Ovary (tissue), 3 donors: Measurements from ENCODE around the gene SSRP1.

Experiments used
- CTCF ChIP-seq, 3 donors: fragments of 450-650 bp in 2 of 3; fragments of 200-600 bp in 1 of 3; IDR thresholded peaks; one replicate each; pipeline versions ENCODE4 v1.5.1 to v1.8.0; 2016 to 2022; ENCODE audit warnings: antibody characterized with exemption in 3 of 3, mild to moderate bottlenecking in 1 of 3
- EP300 ChIP-seq: sonication (generic); formaldehyde crosslinking; IDR thresholded peaks from one replicate; pipeline ENCODE4 v1.6.1; 2017; ENCODE audit warnings: antibody characterized with exemption
- POLR2A ChIP-seq: fragments of 450-650 bp; IDR thresholded peaks from one replicate; pipeline ENCODE4 v1.6.1; 2017; ENCODE audit warnings: antibody characterized with exemption, mild to moderate bottlenecking, moderate library complexity
- donor health status: DM: no; HTN: no; CAD: no.

GRCh38 chr11:57299150-57299737 lies 36.4 kb downstream of the SSRP1 start:
- TF ChIP-seq CTCF (IDR thresholded peaks at IDR 0.05) (no peak), POLR2A (no peak), EP300 (no peak)
